Esophagus muscularis mucosa (tissue), 4 donors: Measurements from ENCODE around the gene ARL14.

Source experiments
- CTCF ChIP-seq, 3 experiments: fragments of 200-600 bp in 2 of 3; fragments of 450-650 bp in 1 of 3; sonication (generic) in 2 of 3; IDR thresholded peaks; one replicate each; pipeline ENCODE4 v1.5.1; 2017 to 2019; ENCODE audit warnings: antibody characterized with exemption in 3 of 3, mild to moderate bottlenecking in 2 of 3, moderate library complexity in 1 of 3
- EP300 ChIP-seq: sonication (generic); formaldehyde crosslinking; IDR thresholded peaks from one replicate; pipeline ENCODE4 v1.6.1; 2017; ENCODE audit warnings: antibody characterized with exemption
- POLR2A ChIP-seq: fragments of 450-650 bp; IDR thresholded peaks from one replicate; pipeline ENCODE4 v1.6.1; 2017; ENCODE audit warnings: antibody characterized with exemption, moderate library complexity, mild to moderate bottlenecking, low read depth
- POLR2AphosphoS5 ChIP-seq, 2 donors: sonication (generic); formaldehyde crosslinking; IDR thresholded peaks; one replicate each; pipeline ENCODE4 v1.6.1; 2017; ENCODE audit warnings: antibody characterized with exemption in 2 of 2

- no peak for TF ChIP-seq POLR2AphosphoS5 (IDR thresholded peaks at IDR 0.05)
- no peak for TF ChIP-seq POLR2A
- TF ChIP-seq CTCF (IDR thresholded peaks at IDR 0.05): no peak
- TF ChIP-seq EP300: no peak
Measured at GRCh38 chr3:160660902-160661301, 16.1 kb upstream of the ARL14 start.
